ENCODE measurements around the gene UBE3C. TPM values are rescaled to one million over a fixed set of nuclear protein-coding genes. Genes with fewer than 3 reads are reported as not detected.

UBE3C gene
- 10 to 100 TPM; 55.5 to 76.1 (median 60.4) TPM for total RNA-seq

- TF ChIP-seq CTCF (IDR thresholded peaks at IDR 0.05) (no peak), POLR2A (IDR thresholded peaks at IDR 0.05) (peak in 1 of 2 donors; percentile 51)
- 1 to 9% methylated on average over 8 to 35 of the region's 80 CpGs for WGBS, 2 donors
- peak; percentile 80 to 97 for DNase-seq (ENCODE audit: low spot score in 2 of 2)
- H3K4me3 ChIP-seq (ENCODE audit: low read depth, poor library complexity, severe bottlenecking) = peak within 1 kb of the TSS; percentile 83
- intact Hi-C loops (cut with DNase I; ENCODE audit: low total_unique reads) = no loop called here
These were observed at the start of gene UBE3C for GRCh38 chr7:157138424-157139110. Gene UBE3C (plus strand): TSS chr7:157138926. CDS start chr7:157139273, 347 bp downstream.

DNA sequence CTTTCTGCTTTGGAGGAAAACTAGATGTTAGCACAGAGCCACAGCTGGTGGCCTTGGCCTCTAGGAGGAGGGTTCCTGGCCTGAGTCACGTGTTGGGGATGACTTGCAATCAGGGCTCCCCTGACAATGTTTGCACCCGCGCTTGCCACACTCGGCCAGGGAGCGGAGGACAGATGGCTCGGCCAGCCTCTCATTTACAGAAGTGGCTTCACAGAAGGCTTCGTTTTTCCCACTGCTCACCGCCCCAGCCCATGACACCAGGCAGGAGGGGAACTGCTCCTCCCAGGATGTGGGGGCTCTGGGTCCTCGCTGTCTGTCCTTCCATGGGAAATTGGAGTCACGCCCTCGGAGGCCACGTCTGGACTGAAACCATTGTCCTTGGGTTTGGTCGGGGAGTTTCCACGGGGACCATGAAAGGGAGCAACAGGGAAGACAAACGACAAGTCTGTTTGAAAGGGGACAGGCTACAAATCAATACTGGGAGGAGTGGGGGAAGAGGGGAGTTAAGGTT, 49.6 kb upstream of the UBE3C start:
- H3K4me3 ChIP-seq (ENCODE audit: low read depth, poor library complexity, severe bottlenecking) = no peak overlapping the region
- intact Hi-C loops (cut with DNase I; ENCODE audit: low total_unique reads) = no loop called here
- peak in 1 of 2 donors; percentile 69 for DNase-seq (ENCODE audit: low spot score in 2 of 2)
- TF ChIP-seq POLR2A (IDR thresholded peaks at IDR 0.05) = no peak
- TF ChIP-seq CTCF (IDR thresholded peaks at IDR 0.05) = no peak
- WGBS, 2 donors = 42 to 58% methylated on average over 9 to 15 of the region's 15 CpGs

DNA sequence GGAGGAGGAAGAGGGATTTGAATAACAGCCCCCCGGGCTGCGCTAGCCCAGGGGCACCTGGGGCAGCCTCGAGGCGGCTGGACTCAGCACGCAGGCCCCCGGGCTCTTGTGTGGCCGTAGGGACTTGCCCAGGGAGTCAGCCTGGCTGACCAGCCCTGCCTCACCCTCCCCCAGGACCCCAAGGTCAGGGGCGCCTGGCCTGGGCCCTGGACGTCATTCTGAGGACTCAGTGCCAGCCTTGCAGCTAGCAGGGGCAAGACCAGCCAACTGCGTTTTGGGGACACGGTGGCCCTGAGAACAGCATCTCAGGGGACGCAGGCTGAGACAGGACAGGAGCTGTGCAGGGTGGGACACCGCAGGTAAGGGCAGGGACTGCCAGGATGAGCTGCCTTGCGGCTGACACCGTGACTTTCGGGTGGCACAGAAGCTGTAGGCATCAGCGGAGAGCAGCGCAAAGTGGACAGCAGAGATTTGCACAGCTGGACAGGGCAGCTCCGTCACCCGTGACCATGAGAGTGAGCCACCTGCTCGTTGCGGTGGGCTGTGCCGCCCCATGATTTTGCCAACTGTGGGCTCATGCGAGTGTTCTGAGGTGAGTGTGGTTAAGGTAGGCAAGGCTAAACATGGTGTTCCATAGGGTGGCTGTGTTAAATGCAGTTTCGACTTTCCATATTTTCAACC, 48.1 kb upstream of the UBE3C start:
- no peak for TF ChIP-seq POLR2A (IDR thresholded peaks at IDR 0.05)
- no peak for TF ChIP-seq CTCF (IDR thresholded peaks at IDR 0.05)
- 84 to 88% methylated on average over 14 to 25 of the region's 25 CpGs for WGBS, 2 donors
- peak in 1 of 2 donors; percentile 69 for DNase-seq (ENCODE audit: low spot score in 2 of 2)
- intact Hi-C loops (cut with DNase I; ENCODE audit: low total_unique reads) = no loop called here
- H3K4me3 ChIP-seq (ENCODE audit: low read depth, poor library complexity, severe bottlenecking) = no peak overlapping the region

- intact Hi-C loops (cut with DNase I; ENCODE audit: low total_unique reads) = no loop called here
- TF ChIP-seq CTCF (IDR thresholded peaks at IDR 0.05) = no peak
- no peak for TF ChIP-seq POLR2A (IDR thresholded peaks at IDR 0.05)
- WGBS, 2 donors = 31 to 46% methylated on average over 26 of the region's 26 CpGs
- no peak for DNase-seq (ENCODE audit: low spot score in 2 of 2)
- H3K4me3 ChIP-seq (ENCODE audit: low read depth, poor library complexity, severe bottlenecking) = no peak overlapping the region
These were observed 42.3 kb upstream of the UBE3C start for GRCh38 chr7:157096286-157097055.

GRCh38 chr7:157097056-157097329, 41.7 kb upstream of the UBE3C start:
- WGBS, 2 donors = 23 to 42% methylated on average over 10 of the region's 10 CpGs
- TF ChIP-seq POLR2A (IDR thresholded peaks at IDR 0.05) = no peak
- no peak for TF ChIP-seq CTCF (IDR thresholded peaks at IDR 0.05)
- intact Hi-C loops (cut with DNase I; ENCODE audit: low total_unique reads) = no loop called here
- H3K4me3 ChIP-seq (ENCODE audit: low read depth, poor library complexity, severe bottlenecking) = no peak overlapping the region
- no peak for DNase-seq (ENCODE audit: low spot score in 2 of 2)

Data from lower leg skin (tissue), 4 donors.